ENCODE measurements around the gene ACOX3. TPM values are rescaled to one million over a fixed set of nuclear protein-coding genes. Genes with fewer than 3 reads are reported as not detected.

ACOX3 gene
- total and polyA plus RNA-seq, 9 of the 15 experiments (the other 6 are each of a cell fraction or from before 2014, with no cell fraction given) = 0.68 to 7.3 (median 3.7) TPM

- H3K27ac ChIP-seq (ENCODE audit: extremely low read depth, low read depth, low read length) = no peak overlapping the region
- no peak for DNase-seq (ENCODE audit: extremely low read depth in 1 of 4, low spot score in 3 of 4)
- H4K20me1 ChIP-seq (replicated peaks; ENCODE audit: control insufficient read depth, insufficient read depth, low read length) = no peaks in the 10 kb centered on the region
- BruUV-seq (replicated peaks) = no TSS peak
- ChIA-PET POLR2A (no interaction called here), CTCF (ENCODE audit: low intra/inter-chr PET ratio) (no interaction called here)
- H3K79me2 ChIP-seq (ENCODE audit: control insufficient read depth, insufficient read depth, low read length) = no peaks in the 10 kb centered on the region
- peaks cover 5 to 13% of the 10 kb centered on the region in 2 experiments; a peak in 4 of 5 replicates for H3K4me1 ChIP-seq (replicated peaks in 1 of 2; ENCODE audit: control insufficient read depth in 2 of 2, insufficient read depth in 2 of 2, low read length in 2 of 2)
- H3K4me2 ChIP-seq (ENCODE audit: insufficient read depth, low read length) = no peak overlapping the region
- H2AFZ ChIP-seq (ENCODE audit: low read depth, low read length) = no peak overlapping the region
- H3K9ac ChIP-seq (ENCODE audit: insufficient read depth in 1 of 2, low read depth in 2 of 2, low read length in 2 of 2) = no peak overlapping the region
- no peak for ATAC-seq
- peaks cover 0 to 33% of the 10 kb centered on the region in 2 experiments; a peak in 2 of 5 replicates for H3K27me3 ChIP-seq (ENCODE audit: control insufficient read depth in 2 of 2, insufficient read depth in 2 of 2, low read length in 2 of 2)
- H3K4me3 ChIP-seq = no peak overlapping the region
- FAIRE-seq = no peak
- H3K9me3 ChIP-seq (replicated peaks; ENCODE audit: control insufficient read depth, insufficient read depth, low read depth, low read length) = no peaks in the 10 kb centered on the region
- in situ Hi-C loops (cut with MboI) (no loop called here), intact Hi-C loops (cut with micrococcal nuclease) (no loop called here)
- H3K36me3 ChIP-seq (ENCODE audit: control insufficient read depth, insufficient read depth, low read length) = no peaks in the 10 kb centered on the region
- WGBS (ENCODE audit: insufficient coverage, low coverage, missing lambda C conversion rate) = 49% methylated on average over 10 of the region's 10 CpGs
- no peaks in the 10 kb centered on the region for H3K9me1 ChIP-seq (ENCODE audit: control insufficient read depth, insufficient read depth, low read length)
- TF ChIP-seq RNF2 (IDR thresholded peaks at IDR 0.05) (no peak), ZNF384 (IDR thresholded peaks at IDR 0.05; ENCODE audit: low read depth, low read length) (no peak), GABPB2 (CRISPR knock-in tag; conservative IDR thresholded peaks at IDR 0.05) (no peak), ZSCAN29 (IDR thresholded peaks at IDR 0.05) (no peak), ID3 (CRISPR knock-in tag; IDR thresholded peaks at IDR 0.05) (no peak), ID3 (tag; IDR thresholded peaks at IDR 0.05) (no peak), ZNF740 (CRISPR knock-in tag; IDR thresholded peaks at IDR 0.05) (no peak), ZNF740 (tag; IDR thresholded peaks at IDR 0.05) (no peak), ZBTB26 (CRISPR knock-in tag; IDR thresholded peaks at IDR 0.05) (no peak), POLR3A (IDR thresholded peaks at IDR 0.05; ENCODE audit: borderline replicate concordance, extremely low read depth, insufficient read depth, insufficient read length) (no peak), DDX20 (tag; IDR thresholded peaks at IDR 0.05; ENCODE audit: low read depth) (no peak)
Measured at GRCh38 chr4:8341691-8342090, 98.8 kb downstream of the ACOX3 start.

Measured in K562 (cell line).